NCI-H82 (cell line): ENCODE results near the gene KRTAP10-12.

ENCODE experiments used
- DNase-seq: peaks from one replicate; lab custom pipeline; 2025; lab: John Stamatoyannopoulos, UW

The KRTAP10-12 gene

DNA sequence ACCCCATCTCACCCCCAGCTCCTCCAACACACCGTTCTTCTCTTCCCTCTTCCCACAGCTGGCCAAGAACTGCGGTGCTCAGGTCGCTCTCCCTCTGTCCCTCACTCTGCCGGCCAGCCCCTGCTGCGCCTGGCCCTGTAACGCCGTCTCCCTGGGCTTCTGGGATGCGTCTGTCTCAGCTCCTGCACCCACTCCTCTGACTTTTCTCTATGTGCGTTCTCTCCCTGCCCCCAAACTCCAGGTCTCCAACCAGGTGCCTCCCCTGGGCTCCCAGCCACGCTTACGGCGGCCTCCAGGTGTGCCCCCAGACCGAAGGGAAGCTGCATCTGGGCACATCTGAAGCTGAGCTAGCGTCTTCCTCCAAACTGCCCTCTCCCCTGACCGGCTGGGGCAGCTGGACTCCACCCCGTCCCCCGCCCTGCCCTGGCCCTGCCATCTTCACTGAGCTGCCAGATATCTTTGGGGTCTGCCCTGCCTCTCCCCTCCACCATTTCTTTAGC, 2.6 kb downstream of the KRTAP10-12 start:
- DNase-seq, result no peak

DNA sequence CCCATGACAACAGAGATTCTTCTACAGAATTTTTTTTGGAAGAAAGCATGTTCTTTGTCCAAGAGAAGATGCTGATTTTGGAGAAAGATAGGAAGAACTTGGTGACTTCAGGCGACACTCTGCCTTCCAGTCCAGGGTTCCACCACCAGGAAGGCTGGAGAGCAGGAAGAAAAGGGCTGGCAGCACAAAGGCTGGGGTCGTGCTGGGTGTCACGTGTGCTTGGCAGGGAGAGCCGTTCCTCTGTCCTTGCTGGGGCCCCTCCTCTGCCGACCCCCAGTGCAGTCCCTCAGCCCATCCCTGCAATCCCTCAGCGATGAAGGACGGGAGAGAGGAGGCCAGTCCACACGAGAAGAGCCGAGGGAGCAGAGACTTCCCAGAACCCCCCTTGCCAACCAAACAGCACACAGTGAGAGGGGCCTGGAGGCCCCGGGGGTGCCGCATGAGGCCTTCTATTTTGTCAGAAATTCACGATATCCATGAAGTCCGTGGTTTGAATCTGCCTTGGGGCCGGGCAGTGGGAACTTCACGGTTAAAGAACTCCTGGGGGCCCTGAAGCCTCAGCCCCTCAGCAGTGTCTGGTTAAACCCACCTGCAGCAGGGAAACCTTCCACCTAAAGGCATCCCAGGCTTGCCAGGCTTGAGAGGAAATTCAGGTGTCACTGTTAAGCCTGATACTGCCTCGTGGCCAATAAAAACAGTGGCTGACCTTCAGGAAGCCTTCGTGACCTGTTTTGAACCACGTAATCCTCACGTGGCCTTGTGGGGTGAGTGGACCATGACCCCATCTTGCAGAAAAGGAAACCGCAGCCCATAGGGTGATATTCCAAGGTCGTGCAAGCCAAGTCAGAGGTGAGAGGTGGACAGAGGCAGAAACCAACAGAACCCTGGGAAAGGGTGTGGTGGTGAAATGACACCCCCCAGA, 3.4 kb downstream of the KRTAP10-12 start:
- DNase-seq, result no peak

DNA sequence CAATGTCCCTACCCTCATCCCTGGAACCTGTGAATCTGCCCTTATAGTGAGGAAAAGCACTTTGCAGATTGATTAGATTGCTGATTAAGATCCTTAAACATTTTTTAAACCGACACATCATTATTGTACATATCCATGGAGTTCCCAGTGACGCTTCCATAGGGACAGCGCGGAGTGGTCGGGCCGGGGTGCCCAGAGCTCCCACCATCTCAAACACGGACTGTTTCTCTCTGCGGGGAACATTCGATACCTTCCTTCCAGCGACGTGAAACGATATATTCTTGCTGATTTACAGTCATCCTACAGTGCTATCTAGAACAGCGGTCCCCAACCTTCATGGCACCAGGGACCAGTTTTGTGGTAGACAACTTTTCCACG, 4.0 kb downstream of the KRTAP10-12 start:
- DNase-seq, result no peak

DNA sequence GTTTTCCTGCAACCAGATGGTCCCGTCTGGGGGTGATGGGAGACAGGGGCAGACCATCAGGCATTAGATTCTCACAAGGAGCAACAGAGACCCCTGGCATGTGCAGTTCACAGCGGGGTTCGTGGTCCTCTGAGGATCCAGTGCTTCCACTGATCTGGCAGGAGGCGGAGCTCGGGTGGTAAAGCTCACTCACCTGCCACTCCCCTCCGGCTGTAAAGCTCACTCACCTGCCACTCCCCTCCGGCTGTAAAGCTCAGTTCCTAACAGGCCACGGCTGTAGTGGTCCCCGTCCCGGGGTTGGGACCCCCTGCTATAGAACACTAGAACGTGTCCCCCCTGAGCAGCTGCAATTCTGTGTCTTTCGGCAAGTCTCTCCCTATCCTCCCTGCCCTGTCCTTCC, 4.6 kb downstream of the KRTAP10-12 start:
- DNase-seq, result no peak

DNA sequence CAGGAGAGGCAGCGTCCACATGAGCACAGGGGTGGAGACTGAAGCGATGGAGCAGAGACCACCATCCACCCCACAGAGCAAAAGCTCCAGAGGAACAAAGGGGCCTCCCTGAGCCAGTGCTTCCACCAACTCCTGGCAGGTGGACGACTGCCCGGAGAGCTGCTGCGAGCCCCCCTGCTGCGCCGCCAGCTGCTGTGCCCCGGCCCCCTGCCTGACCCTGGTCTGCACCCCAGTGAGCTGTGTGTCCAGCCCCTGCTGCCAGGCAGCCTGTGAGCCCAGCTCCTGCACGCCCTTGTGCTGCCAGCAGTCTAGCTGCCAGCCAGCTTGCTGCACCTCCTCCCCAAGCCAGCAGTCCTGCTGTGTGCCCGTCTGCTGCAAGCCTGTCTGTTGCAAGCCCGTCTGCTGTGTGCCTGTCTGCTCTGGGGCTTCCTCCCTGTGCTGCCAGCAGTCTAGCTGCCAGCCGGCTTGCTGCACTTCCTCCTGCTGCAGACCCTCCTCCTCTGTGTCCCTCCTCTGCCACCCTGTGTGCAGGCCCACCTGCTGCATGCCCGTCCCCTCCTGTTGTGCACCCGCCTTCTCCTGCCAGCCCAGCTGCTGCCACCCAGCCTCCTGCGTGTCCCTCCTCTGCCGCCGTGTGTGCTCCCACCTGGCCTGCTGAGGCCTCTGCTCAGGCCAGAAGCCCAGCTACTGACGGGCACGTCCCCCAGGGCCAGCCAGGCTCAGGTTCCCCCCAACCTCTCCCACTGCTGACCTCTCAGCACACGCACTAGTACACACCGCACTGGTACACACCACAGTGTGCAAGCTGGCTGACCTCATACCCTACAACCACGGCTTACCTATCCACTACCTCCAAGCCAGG, 5.4 kb downstream of the KRTAP10-12 start:
- DNase-seq, result no peak

DNA sequence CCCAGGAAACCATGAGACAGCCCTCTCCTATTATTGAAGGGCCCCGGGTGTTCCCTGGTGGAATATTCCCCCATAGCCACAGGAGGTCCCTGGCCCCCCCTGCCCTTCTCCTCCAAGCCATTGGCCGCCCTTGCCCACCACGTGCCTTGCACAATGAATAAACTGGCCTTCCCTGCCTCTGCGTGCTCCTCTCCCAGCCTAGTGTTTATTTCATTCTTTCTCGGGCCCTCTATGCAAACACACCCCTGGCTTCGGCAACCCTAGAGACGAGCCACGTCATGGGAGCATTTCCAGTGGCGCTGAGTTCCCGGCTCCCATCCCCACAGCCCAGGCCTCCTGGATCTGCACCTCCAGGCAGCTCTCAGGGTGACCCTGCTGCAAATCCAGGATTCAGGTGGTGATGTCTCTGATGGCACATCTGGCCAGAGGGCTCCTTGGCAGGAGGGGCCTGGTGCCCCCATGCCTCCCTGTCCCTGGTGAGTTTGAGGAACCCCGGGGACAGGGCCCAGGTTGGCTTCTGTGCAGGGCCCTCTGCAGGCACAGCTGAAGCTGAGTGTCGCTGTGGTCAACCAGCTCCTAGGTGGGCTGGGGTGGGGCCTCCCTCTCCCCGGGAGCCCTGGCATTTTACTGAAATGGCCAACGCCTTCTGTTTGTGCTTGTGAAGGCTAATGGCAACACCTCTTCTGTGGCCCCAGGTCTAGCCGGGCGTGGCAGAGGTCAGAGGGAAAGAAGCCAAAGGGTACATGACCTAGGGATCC, 6.2 kb downstream of the KRTAP10-12 start:
- DNase-seq, result no peak

DNA sequence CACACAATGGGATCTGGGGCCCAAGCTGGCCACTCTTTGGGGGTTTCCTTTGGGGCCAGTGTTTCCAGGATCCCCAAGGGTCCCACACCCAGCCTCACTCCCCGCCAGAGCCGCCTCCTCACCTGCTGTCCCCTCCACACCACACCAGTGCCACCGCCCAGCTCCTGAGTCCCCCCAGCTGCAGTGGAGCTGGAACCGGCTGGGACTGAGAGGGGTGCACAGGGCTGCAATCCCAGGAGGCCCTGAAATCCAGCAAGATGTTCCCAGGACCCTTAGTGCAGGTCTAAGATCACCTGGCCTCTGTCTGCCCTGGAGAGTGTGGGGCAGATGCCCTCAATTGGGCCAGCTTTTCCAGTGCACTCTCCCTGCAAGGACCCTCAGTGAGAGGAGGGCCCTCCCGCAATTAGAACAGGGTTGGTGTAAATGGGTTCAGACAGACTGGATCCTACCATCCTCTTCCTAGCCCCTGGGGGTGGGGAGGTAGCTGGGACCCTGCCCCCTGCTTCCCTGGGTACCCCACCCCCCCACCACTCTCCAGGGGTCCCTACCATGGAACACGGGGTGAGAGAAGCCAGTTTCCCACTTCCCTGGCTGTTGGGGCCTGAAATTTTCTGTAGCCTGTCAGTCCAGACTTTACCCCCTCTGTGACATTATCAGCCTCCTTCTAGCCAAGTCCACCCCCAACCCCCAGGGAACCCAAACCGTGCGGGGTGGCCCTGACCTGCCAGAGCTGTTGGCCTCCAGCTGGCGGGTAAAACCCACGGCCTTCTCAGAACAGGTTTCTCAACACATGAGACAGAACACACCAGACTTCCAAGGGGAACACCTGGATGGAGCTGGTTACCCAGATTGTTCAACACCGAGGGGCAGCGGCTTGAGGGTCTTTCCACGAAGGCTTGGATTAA, 7.0 kb downstream of the KRTAP10-12 start:
- DNase-seq, result no peak

DNA sequence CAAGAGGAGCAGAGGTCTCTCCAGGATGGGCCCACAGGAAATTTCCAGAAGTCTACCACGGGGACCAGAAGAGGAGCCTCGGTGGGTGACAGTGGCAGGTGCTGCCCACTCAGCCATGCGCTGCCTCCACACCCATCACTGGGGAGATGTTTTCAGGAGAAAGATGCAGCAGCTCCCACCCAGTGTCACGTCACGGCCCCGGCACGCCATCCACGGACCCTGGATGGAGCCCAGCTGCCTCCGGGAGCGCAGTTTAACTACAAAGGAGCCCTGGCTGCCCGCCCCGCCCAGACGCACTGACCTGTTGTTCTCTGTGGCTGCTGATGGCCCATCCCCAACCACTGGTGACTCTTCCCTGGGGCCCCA, 7.6 kb downstream of the KRTAP10-12 start:
- DNase-seq, result no peak

DNA sequence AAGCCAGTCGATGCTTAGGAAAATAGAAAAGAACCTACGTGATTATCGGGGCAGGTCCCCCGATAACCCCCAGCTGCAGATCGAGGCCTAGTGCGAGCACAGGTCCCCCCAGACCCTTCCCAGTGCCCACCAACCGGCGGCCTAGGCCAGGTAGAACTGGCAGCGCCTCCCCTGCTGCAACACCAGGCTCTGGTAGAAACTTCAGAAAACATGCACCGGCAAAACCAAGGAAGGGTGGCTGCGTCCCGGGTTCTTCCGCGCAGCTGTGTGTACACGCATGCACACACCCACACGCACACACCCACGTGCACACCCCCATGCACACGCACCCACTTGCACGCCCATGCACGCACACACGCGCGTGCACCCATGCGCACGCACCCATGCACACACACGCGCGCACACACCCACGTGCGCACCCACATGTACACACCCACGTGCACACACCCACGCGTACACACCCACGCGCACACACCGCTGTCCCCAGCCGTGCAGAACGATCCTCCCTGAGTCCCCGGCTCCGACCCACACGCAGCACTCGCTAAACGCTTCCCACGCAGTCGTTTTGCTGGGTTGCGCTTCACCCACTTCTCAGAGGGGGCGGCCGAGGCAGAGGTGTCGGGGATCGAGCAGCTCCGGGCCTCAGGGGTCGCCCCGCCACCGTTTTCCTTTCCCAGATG, 9.2 kb downstream of the KRTAP10-12 start:
- DNase-seq, result no peak

DNA sequence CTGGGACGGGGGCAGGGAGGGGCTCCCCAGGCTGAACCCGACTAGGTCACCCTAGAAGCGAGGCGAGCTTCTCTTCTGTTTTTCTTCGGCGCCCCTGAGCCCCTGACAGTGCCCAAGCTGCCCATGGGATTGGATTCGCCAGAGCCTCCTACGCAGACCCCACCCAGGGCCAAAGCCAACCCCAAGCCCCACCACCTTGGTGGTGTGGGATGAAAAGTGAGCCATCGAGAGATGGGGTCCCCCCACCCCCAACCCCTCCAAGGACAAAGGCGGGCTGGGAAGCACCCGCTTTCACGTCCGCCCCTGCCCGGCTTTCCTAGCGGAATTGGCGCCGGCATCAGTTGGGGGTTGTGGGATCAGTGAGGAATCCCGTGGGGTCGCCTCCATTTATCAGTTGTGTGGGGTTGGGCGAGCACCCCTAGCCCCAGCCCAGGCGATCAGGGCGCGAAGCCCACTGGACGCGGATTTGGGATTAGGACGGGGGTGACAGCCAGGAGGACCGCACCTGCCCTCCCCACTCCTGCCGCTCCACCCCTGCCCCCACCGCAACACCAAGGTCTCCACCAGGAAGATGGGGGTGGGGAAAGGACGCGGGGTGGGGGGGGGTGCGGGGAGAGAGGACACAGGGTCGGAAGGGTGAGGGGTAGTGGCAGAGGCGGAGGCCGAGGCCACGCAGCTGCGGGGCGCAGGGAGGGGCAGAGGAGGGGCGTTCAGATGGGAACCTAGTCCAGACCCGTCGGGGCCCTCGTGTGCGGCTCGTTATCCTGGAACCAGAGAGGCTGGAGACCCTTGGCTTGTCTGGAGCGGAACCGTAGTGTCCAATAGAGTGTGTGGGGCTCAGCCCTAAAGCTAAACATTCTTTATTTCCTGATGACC, 10.0 kb downstream of the KRTAP10-12 start:
- no peak for DNase-seq

DNA sequence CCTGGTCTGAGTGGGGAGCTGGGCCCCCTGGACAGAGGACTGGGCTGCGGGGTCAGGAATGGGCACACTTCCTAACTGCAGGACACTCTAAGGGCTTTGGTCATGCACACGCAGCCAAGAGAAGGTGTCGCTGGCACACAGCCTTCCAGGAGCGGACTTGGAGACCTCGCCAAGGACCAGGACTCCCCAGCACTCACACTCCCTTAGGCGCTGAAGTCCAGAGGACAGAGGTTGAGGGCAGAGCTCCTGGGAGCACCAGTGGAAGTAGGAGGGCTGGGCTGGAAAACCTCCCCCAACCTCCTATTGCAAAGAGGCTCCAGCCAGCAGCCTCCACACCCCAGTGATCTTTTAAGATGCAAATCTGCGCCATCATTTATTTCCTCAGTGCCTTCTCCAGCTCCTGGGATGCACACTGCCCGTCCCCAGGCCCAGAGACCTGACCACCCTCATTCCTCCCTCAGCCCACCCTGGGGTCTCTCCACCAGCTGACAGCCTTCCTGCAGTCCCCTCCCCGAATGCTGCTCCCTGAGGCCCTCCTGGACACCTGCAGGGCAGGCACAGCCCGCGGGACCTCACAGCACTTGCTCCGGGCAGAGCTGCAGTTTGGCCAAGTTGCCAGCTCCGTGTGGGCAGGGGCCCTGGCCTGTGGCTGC, 11.4 kb downstream of the KRTAP10-12 start:
- DNase-seq, result no peak

DNA sequence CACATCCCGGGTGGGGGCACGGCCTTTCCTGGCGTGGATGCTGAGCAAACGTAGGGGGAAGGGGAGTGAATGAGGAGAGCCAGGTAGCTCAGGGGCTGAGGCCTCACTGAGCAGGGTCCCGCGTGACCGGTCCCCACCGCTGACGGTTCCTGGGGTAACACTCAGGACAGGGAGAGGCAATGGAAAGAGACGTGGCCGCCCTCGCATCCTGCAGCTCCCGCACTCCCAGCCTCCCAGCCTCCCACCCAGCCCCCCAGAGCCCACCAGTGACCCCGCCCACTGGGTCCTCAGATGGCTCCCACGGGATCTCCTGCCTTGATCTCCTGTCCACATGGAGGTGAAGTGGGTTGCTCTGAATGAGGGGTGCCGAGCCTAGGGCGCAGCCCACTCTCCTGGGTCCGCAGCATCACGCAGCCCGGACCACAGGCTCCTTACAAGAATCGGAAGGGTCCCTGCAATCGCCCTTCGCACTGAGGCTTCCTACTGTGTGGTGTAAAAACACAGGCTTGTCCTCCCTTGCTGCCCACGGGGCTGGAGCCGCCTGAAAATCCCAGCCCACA, 12.0 kb downstream of the KRTAP10-12 start:
- no peak for DNase-seq

DNA sequence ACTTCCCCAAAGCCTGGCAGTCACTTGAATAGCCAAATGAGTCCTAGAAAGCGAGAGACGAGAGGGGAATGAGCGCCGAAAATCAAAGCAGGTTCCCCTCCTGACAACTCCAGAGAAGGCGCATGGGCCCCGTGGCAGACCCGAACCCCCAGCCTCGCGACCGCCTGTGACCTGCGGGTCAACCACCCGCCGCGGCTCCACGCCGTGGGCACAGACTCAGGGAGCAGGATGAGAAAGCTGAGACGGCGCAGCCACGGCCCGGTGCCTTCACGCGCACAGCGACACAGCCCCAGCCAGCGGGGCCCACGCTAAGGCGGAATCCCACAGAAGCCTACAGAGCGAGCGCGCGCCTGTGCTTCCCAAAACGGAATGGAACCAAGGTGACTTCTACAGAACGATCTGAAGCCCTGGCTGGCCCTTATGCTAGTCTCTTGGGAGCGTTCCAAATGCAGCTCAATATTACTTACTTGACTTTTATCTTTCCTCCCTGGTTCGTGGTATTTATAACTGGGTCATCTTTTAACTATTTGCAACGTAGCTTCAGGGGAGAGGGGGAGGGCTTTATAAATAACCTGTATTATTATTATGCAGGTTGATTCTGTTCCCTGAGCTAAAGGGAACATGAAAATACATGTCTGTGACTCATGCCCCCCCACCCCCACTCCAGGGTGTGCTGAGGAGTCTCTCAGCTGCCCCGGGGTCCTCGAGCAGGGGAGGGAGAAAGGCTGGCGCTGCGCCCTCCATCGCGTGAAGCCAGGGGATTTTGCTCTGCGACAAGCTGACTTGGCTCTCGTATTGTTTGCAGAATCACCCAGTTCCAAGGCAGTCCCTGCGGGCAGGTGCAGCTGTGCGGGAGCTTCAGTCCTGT, 12.7 kb downstream of the KRTAP10-12 start:
- DNase-seq, result no peak

DNA sequence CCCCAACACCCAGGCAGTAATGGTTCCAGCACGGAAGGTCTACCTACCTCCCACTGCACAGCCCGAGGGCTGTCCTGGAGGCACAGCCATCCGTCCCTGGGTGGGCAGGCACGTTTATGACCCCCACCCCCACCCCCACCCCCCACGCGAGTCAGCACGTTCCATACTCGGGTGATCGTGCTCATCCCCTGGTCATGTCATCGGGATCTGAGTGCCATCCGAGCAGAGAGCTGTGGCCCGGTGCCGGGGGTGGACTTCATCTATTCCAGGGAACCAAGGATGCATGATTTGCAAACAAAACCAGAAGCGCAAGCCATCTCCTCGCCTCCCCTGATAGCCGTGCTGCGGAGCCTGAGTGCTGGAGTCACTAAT, 13.3 kb downstream of the KRTAP10-12 start:
- DNase-seq, result no peak

DNA sequence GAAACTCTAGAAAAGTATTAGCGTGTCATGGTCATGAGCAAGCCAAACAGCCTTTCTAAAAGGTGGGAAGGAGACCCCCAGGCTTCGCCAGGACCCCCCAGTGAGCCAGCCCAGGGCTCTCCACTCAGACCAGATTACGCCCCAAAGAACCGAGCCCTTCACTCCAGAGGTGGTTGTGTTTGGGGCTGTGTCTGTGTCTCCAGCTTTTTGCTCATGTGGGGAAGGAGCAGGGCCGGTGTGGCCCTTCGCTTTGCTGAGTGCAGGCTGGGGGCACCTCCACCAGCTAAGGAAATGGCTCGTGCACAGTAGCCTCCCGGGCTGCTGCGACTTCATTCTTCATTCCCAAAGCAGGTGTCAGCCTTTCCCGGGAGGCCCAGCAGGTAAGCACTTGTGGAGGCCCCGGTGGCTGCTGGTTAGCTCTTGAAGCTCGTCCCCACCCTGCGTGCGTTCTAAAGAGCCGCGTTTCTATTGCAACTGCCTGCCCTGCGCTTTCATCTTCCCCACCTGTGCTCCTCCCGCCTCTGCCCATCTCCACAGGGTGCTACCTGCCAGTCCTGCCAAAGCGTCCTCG, 13.9 kb downstream of the KRTAP10-12 start:
- DNase-seq, result no peak

DNA sequence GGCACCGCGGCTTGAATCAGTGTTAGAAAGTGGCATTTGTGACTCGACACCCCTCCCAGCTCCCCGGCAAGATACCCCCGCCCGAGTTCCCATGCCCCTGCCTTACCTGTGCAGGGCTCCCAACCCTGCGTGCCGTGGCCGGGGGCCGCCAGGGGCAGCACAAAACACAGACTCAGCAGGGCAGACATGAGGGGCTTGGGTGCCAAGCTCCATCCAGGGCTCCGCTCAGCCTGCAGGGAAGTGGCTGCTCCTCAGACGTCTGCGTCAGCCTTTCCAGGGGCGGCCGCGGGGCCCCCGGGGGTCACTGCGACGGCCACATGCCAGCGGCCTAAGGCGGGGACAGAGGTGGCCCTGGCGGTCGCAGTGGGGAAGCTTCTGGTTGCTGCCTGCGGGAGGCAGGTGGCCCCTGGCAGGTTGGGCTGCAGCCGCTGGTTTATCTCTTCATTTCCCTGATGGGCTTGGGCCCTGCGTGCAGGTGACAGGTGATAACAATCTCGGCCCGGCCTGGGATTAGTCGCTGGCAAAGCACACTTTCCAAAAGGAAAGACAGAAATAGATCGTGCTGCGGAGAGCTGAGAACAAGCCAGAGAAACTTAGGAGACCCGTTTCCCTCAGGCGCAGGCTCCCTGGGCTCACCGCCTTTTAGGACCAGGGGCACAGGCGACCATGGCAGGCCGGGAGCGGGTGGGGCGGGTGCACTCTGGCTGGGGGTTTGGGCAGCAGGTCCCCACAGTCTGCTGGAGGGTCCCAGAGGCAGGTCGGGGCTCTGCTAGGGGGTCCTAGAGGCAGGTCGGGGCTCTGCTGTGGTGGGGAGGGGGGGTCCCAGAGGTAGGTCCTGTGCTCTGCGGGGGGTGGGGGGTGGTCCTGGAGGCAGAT, 14.6 kb downstream of the KRTAP10-12 start, which contains the start of gene TSPEAR:
TSPEAR (minus strand) TSS at position 246 of the 876 bp plus-strand sequence; CDS start at position 188, 58 bp downstream.
- no peak for DNase-seq
